Stomach smooth muscle (tissue), 2 donors: ENCODE data around the gene UBAP1L.
"Not testable (repeated sequence)": the region's sequence is repeated elsewhere in the genome, so short reads cannot be mapped to it uniquely, and the experiment has no call there.

Experiments used
- H3K27ac ChIP-seq: one replicate; pipeline ENCODE4 v1.7.0; 2013; ENCODE audit warnings: mild to moderate bottlenecking, low read length, inconsistent platforms
- H3K27me3 ChIP-seq, 2 donors: one replicate each; pipeline ENCODE4 v1.7.0; 2013; ENCODE audit warnings: low read length in 2 of 2; ENCODE audit not compliant: insufficient read depth in 2 of 2, control insufficient read depth in 1 of 2
- H3K36me3 ChIP-seq, 2 donors: one replicate each; pipeline ENCODE4 v1.7.0; 2013; ENCODE audit warnings: low read length in 2 of 2; ENCODE audit not compliant: control insufficient read depth in 2 of 2, insufficient read depth in 2 of 2
- H3K4me1 ChIP-seq: one replicate; pipeline ENCODE4 v1.7.0; 2013; ENCODE audit warnings: low read length; ENCODE audit not compliant: control insufficient read depth, insufficient read depth
- H3K4me3 ChIP-seq, 2 donors: one replicate each; pipeline ENCODE4 v1.7.0; 2013; ENCODE audit warnings: low read length in 2 of 2
- H3K9ac ChIP-seq, 2 donors: one replicate each; pipeline ENCODE4 v1.7.0; 2013; ENCODE audit warnings: low read length in 2 of 2, mild to moderate bottlenecking in 1 of 2
- H3K9me3 ChIP-seq, 2 donors: one replicate each; pipeline ENCODE4 v1.7.0; 2013; ENCODE audit warnings: low read length in 2 of 2; ENCODE audit not compliant: control insufficient read depth in 2 of 2
- donor health status: healthy.
- donor health status: Pancreatic carcinoma.

UBAP1L gene

GRCh38 chr15:65044218-65044617 is 70.8 kb downstream of the UBAP1L start:
- H3K4me1 ChIP-seq, H3K27ac ChIP-seq, H3K9me3 ChIP-seq, H3K27me3 ChIP-seq, H3K4me3 ChIP-seq, H3K9ac ChIP-seq, H3K36me3 ChIP-seq: not testable (repeated sequence)

- H3K27ac ChIP-seq = no peak overlapping the region
- no peaks in the 10 kb centered on the region for H3K36me3 ChIP-seq
- H3K4me1 ChIP-seq = peaks cover 6% of the 10 kb centered on the region
- H3K9ac ChIP-seq = no peak overlapping the region
- H3K9me3 ChIP-seq = no peaks in the 10 kb centered on the region
- no peak overlapping the region for H3K4me3 ChIP-seq
- H3K27me3 ChIP-seq = no peaks in the 10 kb centered on the region
Measured at GRCh38 chr15:65042776-65043327, 72.1 kb downstream of the UBAP1L start.
